K562 (cell line): Measurements from ENCODE around the gene WFDC12. TPM values are rescaled to one million over a fixed set of nuclear protein-coding genes. Genes with fewer than 3 reads are reported as not detected.

Source experiments
- ATAC-seq: fragments of 200-7000 bp; cut with Tn5 transposase; 3 replicates; pipeline ENCODE4 v1.9.1; 2020; ENCODE audit warnings: moderate library complexity
- BruUV-seq: library from RNA; stranded (reverse); fragments of 400-500 nt; replicated peaks from 2 replicates; lab custom pipeline; 2021; lab: Mats Ljungman, UMichigan
- CTCF ChIA-PET: fragments of 300-600 bp; formaldehyde crosslinking; extraction: SDS; loops from one replicate; lab custom pipeline; 2021; ENCODE audit warnings: low intra/inter-chr PET ratio; lab: Yijun Ruan, JAX
- POLR2A ChIA-PET: fragments of 300-600, 350-650 bp; sonication (Branson Sonifier 250); formaldehyde crosslinking; extraction: SDS; loops from one replicate; lab custom pipeline; 2021; ENCODE audit warnings: antibody characterized with exemption, inconsistent platforms; lab: Yijun Ruan, JAX
- DNase-seq, 4 experiments: peaks; one replicate each; pipeline versions ENCODE4 v3.0.0 to v3.0.0-alpha.2; 2011 to 2018; ENCODE audit warnings: low spot score in 3 of 4, mixed read lengths in 3 of 4; ENCODE audit errors: extremely low read depth in 1 of 4
- FAIRE-seq: peaks from 2 replicates; lab custom pipeline; 2011; peaks lifted over from hg19 to GRCh38; lab: Jason Lieb, UNC
- H2AFZ ChIP-seq: 2 replicates; pipeline ENCODE4 v1.6.0; 2011; ENCODE audit warnings: low read depth, low read length, control low read depth, inconsistent platforms
- H3K27ac ChIP-seq: fragments of 200-600 bp; 3 replicates; pipeline ENCODE4 v1.8.0; 2011; ENCODE audit warnings: low read depth, mild to moderate bottlenecking, control low read depth, inconsistent platforms, low read length, moderate library complexity, mixed read lengths; ENCODE audit errors: extremely low read depth
- H3K27me3 ChIP-seq, 2 experiments: fragments of 300-600 bp in 1 of 2; 2 replicates in 1 of 2; 3 replicates in 1 of 2; pipeline versions ENCODE4 v1.6.0 to v1.8.0; 2011; ENCODE audit warnings: inconsistent platforms in 2 of 2, low read length in 2 of 2, mild to moderate bottlenecking in 1 of 2, mixed read lengths in 1 of 2, moderate library complexity in 1 of 2; ENCODE audit not compliant: control insufficient read depth in 2 of 2, insufficient read depth in 2 of 2
- H3K36me3 ChIP-seq: fragments of 300-600 bp; 3 replicates; pipeline ENCODE4 v1.8.0; 2011; ENCODE audit warnings: mild to moderate bottlenecking, low read length, inconsistent platforms; ENCODE audit not compliant: control insufficient read depth, insufficient read depth
- H3K4me1 ChIP-seq, 2 experiments: fragments of 200-600 bp in 1 of 2; replicated peaks in 1 of 2; 2 replicates in 1 of 2; 3 replicates in 1 of 2; pipeline versions ENCODE4 v1.5.1 to v1.8.0; 2011; ENCODE audit warnings: inconsistent platforms in 2 of 2, low read length in 2 of 2, mild to moderate bottlenecking in 1 of 2, mixed read lengths in 1 of 2, moderate library complexity in 1 of 2; ENCODE audit not compliant: control insufficient read depth in 2 of 2, insufficient read depth in 2 of 2
- H3K4me2 ChIP-seq: 2 replicates; pipeline ENCODE4 v1.6.1; 2011; ENCODE audit warnings: low read length, control low read depth, inconsistent platforms, mixed read lengths; ENCODE audit not compliant: insufficient read depth
- H3K4me3 ChIP-seq: fragments of 200-600 bp; sonication (generic), shearing (Covaris generic); 2 replicates; pipeline ENCODE4 v1.5.1; 2016; ENCODE audit warnings: control low read depth, inconsistent platforms
- H3K79me2 ChIP-seq: fragments of 200-600 bp; 3 replicates; pipeline ENCODE4 v1.8.0; 2011; ENCODE audit warnings: low read length, inconsistent platforms; ENCODE audit not compliant: control insufficient read depth, insufficient read depth
- H3K9ac ChIP-seq, 2 experiments: 2 replicates each; pipeline versions ENCODE4 v1.6.0 to v1.6.1; 2011; ENCODE audit warnings: low read depth in 2 of 2, low read length in 2 of 2, control low read depth in 1 of 2, inconsistent platforms in 1 of 2, mild to moderate bottlenecking in 1 of 2, mixed read lengths in 1 of 2; ENCODE audit not compliant: insufficient read depth in 1 of 2
- H3K9me1 ChIP-seq: one replicate; pipeline ENCODE4 v1.6.0; 2011; ENCODE audit warnings: inconsistent platforms, mild to moderate bottlenecking, low read length, moderate library complexity; ENCODE audit not compliant: control insufficient read depth, insufficient read depth
- H3K9me3 ChIP-seq: replicated peaks from 2 replicates; pipeline ENCODE4 v1.5.1; 2011; ENCODE audit warnings: low read depth, low read length, inconsistent platforms; ENCODE audit not compliant: control insufficient read depth, insufficient read depth
- H4K20me1 ChIP-seq: replicated peaks from 2 replicates; pipeline ENCODE4 v1.6.1; 2011; ENCODE audit warnings: low read length, inconsistent platforms, mixed read lengths; ENCODE audit not compliant: control insufficient read depth, insufficient read depth
- CAMTA2 ChIP-seq: fragments of 250-450 bp; sonication (Bioruptor Pico); conservative IDR thresholded peaks from 2 replicates; pipeline ENCODE4 v1.5.1; 2022
- CBX5 ChIP-seq: IDR thresholded peaks from 2 replicates; pipeline ENCODE4 v1.6.1; 2014; ENCODE audit warnings: low read depth, borderline replicate concordance
- ELK3 ChIP-seq: fragments of 450-650 bp; formaldehyde crosslinking; IDR thresholded peaks from 2 replicates; pipeline ENCODE4 v1.4.0; 2020; ENCODE audit warnings: mild to moderate bottlenecking
- MAFF ChIP-seq: IDR thresholded peaks from 2 replicates; pipeline ENCODE4 v1.6.1; 2012; ENCODE audit warnings: low read length, improper control_type of control experiment
- MED1 ChIP-seq: sonication (generic); formaldehyde crosslinking; IDR thresholded peaks from 2 replicates; pipeline ENCODE4 v1.8.1; 2023; ENCODE audit warnings: missing genetic modification reagents, borderline replicate concordance
- MTA2 ChIP-seq: fragments of 450-650 bp; IDR thresholded peaks from 2 replicates; pipeline ENCODE4 v1.6.1; 2016; ENCODE audit warnings: low read depth
- SMAD3 ChIP-seq: fragments of 450-650 bp; formaldehyde crosslinking; conservative IDR thresholded peaks from 2 replicates; pipeline ENCODE4 v1.4.0; 2020; ENCODE audit warnings: mild to moderate bottlenecking
- STAT5B ChIP-seq: fragments of 250-450 bp; sonication (Bioruptor Pico); IDR thresholded peaks from 2 replicates; pipeline ENCODE4 v1.8.0; 2021; ENCODE audit warnings: mild to moderate bottlenecking, inconsistent platforms
- THAP12 ChIP-seq: fragments of 250-450 bp; sonication (Bioruptor Pico); IDR thresholded peaks from 2 replicates; pipeline ENCODE4 v1.9.0; 2021; ENCODE audit warnings: mild to moderate bottlenecking, inconsistent platforms
- ZNF589 ChIP-seq: fragments of 200-800 bp; sonication (Bioruptor generic); IDR thresholded peaks from 2 replicates; pipeline ENCODE4 v1.6.1; 2016; ENCODE audit warnings: low read depth, missing genetic modification characterization, missing compliant biosample characterization
- ZZZ3 ChIP-seq: fragments of 450-650 bp; IDR thresholded peaks from 2 replicates; pipeline ENCODE4 v1.6.1; 2016; ENCODE audit warnings: antibody characterized with exemption, mild to moderate bottlenecking, moderate library complexity
- WGBS: fragments of 100-300 bp; shearing (Covaris generic); methylation state at CpG from one replicate; pipeline ENCODE4 v1.1.6; 2016; ENCODE audit warnings: low coverage, mixed read lengths; ENCODE audit not compliant: insufficient coverage; ENCODE audit errors: missing lambda C conversion rate; 5-methylcytosine and 5-hydroxymethylcytosine counted together
- in situ Hi-C: fragments of 300-500 bp; cut with MboI; formaldehyde crosslinking; loops from 4 replicates; pipeline ENCODE4 v1.15.0; 2018; ENCODE audit warnings: inconsistent platforms, mixed read lengths
- intact Hi-C: fragments of 100-400 bp; cut with micrococcal nuclease; formaldehyde crosslinking; loops from 2 replicates; pipeline ENCODE4 v1.14.2; 2022
- polyA plus RNA-seq, 8 experiments: library from polyadenylated mRNA; depleted of rRNA in 4 of 8; stranded (reverse) in 5 of 8; unstranded in 3 of 8; fragments of >200 nt; fragmentation: Nextera tagmentation in 2 of 8; fragmentation: Illumina TruSeq in 1 of 8; extraction: Ambion mirVana in 2 of 8; extraction: Trizol in 1 of 8; gene quantifications; 2 replicates each; pipeline versions ENCODE4 v1.2.1 to v1.2.3, GENCODE V29; 2011 to 2014; ENCODE audit warnings: inconsistent platforms in 1 of 8, missing spikeins in 1 of 8
- total RNA-seq, 7 experiments: library from RNA; depleted of rRNA in 6 of 7; stranded (reverse); fragments of >200 nt in 6 of 7; fragmentation: Illumina TruSeq in 2 of 7; extraction: Trizol in 2 of 7; gene quantifications; 2 replicates each; pipeline versions ENCODE4 v1.2.1 to v1.2.3, GENCODE V29; 2011 to 2021; ENCODE audit warnings: low replicate concordance in 1 of 7
- TF ChIP-seq, protein P1 (sequence below), 2 experiments: fragments of 450-650 bp in 1 of 2; sonication (generic) in 1 of 2; formaldehyde crosslinking; conservative IDR thresholded peaks; 2 replicates each; pipeline versions ENCODE4 v1.4.0 to v1.8.1; 2020 to 2022; ENCODE audit warnings: mild to moderate bottlenecking in 1 of 2, missing genetic modification reagents in 1 of 2
- TF ChIP-seq, protein P2 (sequence below): fragments of 450-650 bp; IDR thresholded peaks from 2 replicates; pipeline ENCODE4 v1.6.1; 2018; ENCODE audit warnings: mild to moderate bottlenecking, low read depth; ENCODE audit not compliant: partially characterized antibody

The WFDC12 gene
- total and polyA plus RNA-seq, 9 of the 15 experiments (the other 6 are each of a cell fraction or from before 2014, with no cell fraction given), result not detected

- 71% methylated on average over 30 of the region's 91 CpGs for WGBS
- H3K27ac ChIP-seq, result no peak overlapping the region
- intact Hi-C loops, result loop anchor here (10.0 kb wide), 1 partner anchor 183 kb away; the partner anchor contains the start of gene PABPC1L
- TF ChIP-seq, protein P1, sequence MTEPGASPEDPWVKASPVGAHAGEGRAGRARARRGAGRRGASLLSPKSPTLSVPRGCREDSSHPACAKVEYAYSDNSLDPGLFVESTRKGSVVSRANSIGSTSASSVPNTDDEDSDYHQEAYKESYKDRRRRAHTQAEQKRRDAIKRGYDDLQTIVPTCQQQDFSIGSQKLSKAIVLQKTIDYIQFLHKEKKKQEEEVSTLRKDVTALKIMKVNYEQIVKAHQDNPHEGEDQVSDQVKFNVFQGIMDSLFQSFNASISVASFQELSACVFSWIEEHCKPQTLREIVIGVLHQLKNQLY (CRISPR knock-in tag; conservative IDR thresholded peaks at IDR 0.05), result no peak
- TF ChIP-seq MED1 (CRISPR knock-in tag), result no peak
- no peak for TF ChIP-seq THAP12 (CRISPR knock-in tag)
- no peak for TF ChIP-seq ELK3
- TF ChIP-seq, protein P2, sequence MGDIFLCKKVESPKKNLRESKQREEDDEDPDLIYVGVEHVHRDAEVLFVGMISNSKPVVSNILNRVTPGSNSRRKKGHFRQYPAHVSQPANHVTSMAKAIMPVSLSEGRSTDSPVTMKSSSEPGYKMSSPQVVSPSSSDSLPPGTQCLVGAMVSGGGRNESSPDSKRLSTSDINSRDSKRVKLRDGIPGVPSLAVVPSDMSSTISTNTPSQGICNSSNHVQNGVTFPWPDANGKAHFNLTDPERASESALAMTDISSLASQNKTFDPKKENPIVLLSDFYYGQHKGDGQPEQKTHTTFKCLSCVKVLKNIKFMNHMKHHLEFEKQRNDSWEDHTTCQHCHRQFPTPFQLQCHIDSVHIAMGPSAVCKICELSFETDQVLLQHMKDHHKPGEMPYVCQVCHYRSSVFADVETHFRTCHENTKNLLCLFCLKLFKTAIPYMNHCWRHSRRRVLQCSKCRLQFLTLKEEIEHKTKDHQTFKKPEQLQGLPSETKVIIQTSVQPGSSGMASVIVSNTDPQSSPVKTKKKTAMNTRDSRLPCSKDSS, result no peak
- no peak for TF ChIP-seq ZZZ3
- TF ChIP-seq MTA2, result no peak
- no peak for TF ChIP-seq MAFF
- no peak for TF ChIP-seq STAT5B (CRISPR knock-in tag)
- no peak for TF ChIP-seq CBX5
- TF ChIP-seq CAMTA2, result no peak
- no peak for TF ChIP-seq SMAD3 (CRISPR knock-in tag)
- TF ChIP-seq ZNF589 (CRISPR knock-in tag), result no peak
- ATAC-seq (no peak), DNase-seq (no peak), FAIRE-seq (no peak)
- peaks cover 0 to 16% of the 10 kb centered on the region in 2 experiments; a peak in 1 of 5 replicates for H3K4me1 ChIP-seq
- H3K27me3 ChIP-seq, result peaks cover 21 to 29% of the 10 kb centered on the region in 2 experiments
- ChIA-PET POLR2A (no interaction called here), CTCF (no interaction called here)
- in situ Hi-C loops, result no loop called here
- H3K36me3 ChIP-seq, result no peaks in the 10 kb centered on the region
- H3K9ac ChIP-seq, result no peak overlapping the region
- H3K9me3 ChIP-seq, result no peaks in the 10 kb centered on the region
- no peak overlapping the region for H3K4me2 ChIP-seq
- no peaks in the 10 kb centered on the region for H3K79me2 ChIP-seq
- H2AFZ ChIP-seq, result no peak overlapping the region
- H3K9me1 ChIP-seq, result no peaks in the 10 kb centered on the region
- no peaks in the 10 kb centered on the region for H4K20me1 ChIP-seq
- H3K4me3 ChIP-seq, result no peak overlapping the region
- BruUV-seq, result no TSS peak
Measured at GRCh38 chr20:45098103-45098773, 26.0 kb downstream of the WFDC12 start.
